PC-3 (cell line): ENCODE results near the gene NT5DC3.

Source experiments
- CTCF ChIP-seq: fragments of 300-600 bp; sonication (generic); conservative IDR thresholded peaks from 2 replicates; pipeline ENCODE4 v1.5.1; 2017; ENCODE audit warnings: antibody characterized with exemption, low read depth, mild to moderate bottlenecking, low read length
- EZH2 ChIP-seq: fragments of 300-600 bp; sonication (generic); IDR thresholded peaks from one replicate; pipeline ENCODE4 v1.6.1; 2017; ENCODE audit warnings: antibody characterized with exemption, mild to moderate bottlenecking, low read length; ENCODE audit not compliant: unreplicated experiment
- EZH2phosphoT487 ChIP-seq: fragments of 300-600 bp; sonication (generic); IDR thresholded peaks from 2 replicates; pipeline ENCODE4 v1.6.1; 2018; ENCODE audit warnings: mild to moderate bottlenecking, antibody characterized with exemption, low read length, borderline replicate concordance

GRCh38 chr12:103883908-103884307 is 42.9 kb upstream of the NT5DC3 start:
- TF ChIP-seq CTCF (no peak), EZH2phosphoT487 (no peak), EZH2 (no peak)
